HG03469 (cell line): ENCODE data around the gene RND3.

ENCODE experiments used
- ATAC-seq: cut with Tn5 transposase; IDR thresholded peaks from one replicate; pipeline ENCODE4 v1.9.1; 2021; ENCODE audit warnings: mild to moderate bottlenecking, moderate library complexity, moderate number of reproducible peaks; ENCODE audit not compliant: unreplicated experiment

Gene RND3

GRCh38 chr2:150445398-150445797 lies 42.1 kb downstream of the RND3 start:
- no peak for ATAC-seq

- ATAC-seq = no peak
Observed at GRCh38 chr2:150442484-150442883, 45.0 kb downstream of the RND3 start.

GRCh38 chr2:150441784-150442183 lies 45.7 kb downstream of the RND3 start:
- ATAC-seq = no peak

GRCh38 chr2:150441226-150441625 lies 46.2 kb downstream of the RND3 start:
- no peak for ATAC-seq

- ATAC-seq = no peak
Observed at GRCh38 chr2:150438654-150439053, 48.8 kb downstream of the RND3 start.

- ATAC-seq = no peak
Observed at GRCh38 chr2:150438041-150438440, 49.4 kb downstream of the RND3 start.

GRCh38 chr2:150432312-150432625 lies 55.2 kb downstream of the RND3 start:
- no peak for ATAC-seq

- ATAC-seq = no peak
Observed at GRCh38 chr2:150431561-150432311, 55.7 kb downstream of the RND3 start.

GRCh38 chr2:150429384-150429961 lies 58.0 kb downstream of the RND3 start:
- no peak for ATAC-seq

- ATAC-seq = no peak
Observed at GRCh38 chr2:150428641-150429040, 58.8 kb downstream of the RND3 start.

- no peak for ATAC-seq
Observed at GRCh38 chr2:150427298-150427697, 60.2 kb downstream of the RND3 start.

GRCh38 chr2:150426724-150427123 lies 60.7 kb downstream of the RND3 start:
- no peak for ATAC-seq

GRCh38 chr2:150426315-150426714 lies 61.2 kb downstream of the RND3 start:
- no peak for ATAC-seq

- ATAC-seq = no peak
Observed at GRCh38 chr2:150425121-150425955, 62.1 kb downstream of the RND3 start.

- ATAC-seq = no peak
Observed at GRCh38 chr2:150424406-150424805, 63.1 kb downstream of the RND3 start.

- ATAC-seq = no peak
Observed at GRCh38 chr2:150421126-150421651, 66.3 kb downstream of the RND3 start.

- ATAC-seq = no peak
Observed at GRCh38 chr2:150418916-150419315, 68.6 kb downstream of the RND3 start.
